MV-4-11 (cell line): ENCODE data around the gene ENKUR.
"Not testable (repeated sequence)": the region's sequence is repeated elsewhere in the genome, so short reads cannot be mapped to it uniquely, and the experiment has no call there.

ENCODE experiments used
- DNase-seq: peaks from one replicate; lab custom pipeline; 2025; lab: John Stamatoyannopoulos, UW

Gene ENKUR

GRCh38 chr10:25023278-25023677 is 7.3 kb upstream of the ENKUR start:
- no peak for DNase-seq

GRCh38 chr10:25018703-25019102 is 2.7 kb upstream of the ENKUR start:
- DNase-seq = no peak

GRCh38 chr10:25017661-25018060 is 1.7 kb upstream of the ENKUR start:
- DNase-seq = no peak

- no peak for DNase-seq
These were observed 1.2 kb upstream of the ENKUR start for GRCh38 chr10:25017154-25017590.

- DNase-seq = peak; percentile 98
These were observed 607 bp upstream of the ENKUR start, which contains the start of gene THNSL1 for GRCh38 chr10:25016376-25017153. Gene THNSL1, plus strand, starts transcription at chr10:25016612. Its CDS starts 6,612 bp downstream, at chr10:25023224.

GRCh38 chr10:25014579-25014978 is 1.4 kb downstream of the ENKUR start:
- DNase-seq = no peak

- not testable (repeated sequence) for DNase-seq
These were observed 4.4 kb downstream of the ENKUR start for GRCh38 chr10:25011591-25011990.

GRCh38 chr10:24998044-24998443 is 17.9 kb downstream of the ENKUR start:
- no peak for DNase-seq

- no peak for DNase-seq
These were observed 20.9 kb downstream of the ENKUR start for GRCh38 chr10:24995072-24995471.

GRCh38 chr10:24993237-24993958 is 22.6 kb downstream of the ENKUR start:
- DNase-seq = no peak

GRCh38 chr10:24992512-24993133 is 23.3 kb downstream of the ENKUR start:
- DNase-seq = no peak

GRCh38 chr10:24991298-24991697 is 24.7 kb downstream of the ENKUR start:
- DNase-seq = no peak

- DNase-seq = no peak
These were observed 26.1 kb downstream of the ENKUR start for GRCh38 chr10:24989867-24990266.

- DNase-seq = no peak
These were observed 26.9 kb downstream of the ENKUR start for GRCh38 chr10:24988831-24989640.

- no peak for DNase-seq
These were observed 31.1 kb downstream of the ENKUR start for GRCh38 chr10:24984906-24985305.

- DNase-seq = no peak
These were observed 32.0 kb downstream of the ENKUR start for GRCh38 chr10:24983946-24984345.

- DNase-seq = no peak
These were observed 32.8 kb downstream of the ENKUR start for GRCh38 chr10:24983130-24983529.

- DNase-seq = no peak
These were observed 33.4 kb downstream of the ENKUR start for GRCh38 chr10:24982319-24983112.

GRCh38 chr10:24981161-24981710 is 34.7 kb downstream of the ENKUR start:
- no peak for DNase-seq

GRCh38 chr10:24979685-24980084 is 36.3 kb downstream of the ENKUR start:
- no peak for DNase-seq

GRCh38 chr10:24974976-24975375 is 41.0 kb downstream of the ENKUR start:
- DNase-seq = no peak
